ENCODE measurements around the gene C16orf82. TPM values are rescaled to one million over a fixed set of nuclear protein-coding genes. Genes with fewer than 3 reads are reported as not detected.

C16orf82 gene
- total and polyA plus RNA-seq, 4 donors: not detected

DNA sequence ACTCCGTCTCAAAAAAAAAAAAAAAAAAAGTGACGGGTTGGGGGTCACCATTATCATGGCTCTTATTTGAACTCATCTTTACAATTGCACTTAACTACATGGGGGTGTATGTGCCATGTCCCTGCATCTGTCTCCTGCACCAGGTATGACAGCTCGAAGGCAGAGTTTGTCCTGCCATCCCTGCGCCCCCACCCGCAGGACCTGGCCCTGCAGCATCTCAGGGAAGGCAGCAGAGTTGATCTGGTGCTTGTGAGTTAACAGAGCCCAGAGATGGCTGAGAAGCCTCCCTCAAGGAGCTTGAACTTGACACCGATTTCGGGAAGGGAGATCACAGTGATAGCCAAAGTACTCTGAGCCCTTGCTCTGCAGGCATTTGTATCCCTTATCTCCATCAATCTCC lies 44.8 kb downstream of the C16orf82 start:
- Histone ChIP-seq H3K27ac (ENCODE audit: low read depth in 1 of 2, low read length in 2 of 2) (no peak overlapping the region), H3K27me3 (ENCODE audit: control insufficient read depth in 1 of 2, insufficient read depth in 2 of 2, low read length in 1 of 2) (no peaks in the 10 kb centered on the region), H3K4me3 (ENCODE audit: low read length in 2 of 2) (no peak overlapping the region), H3K4me1 (ENCODE audit: control insufficient read depth in 1 of 2, insufficient read depth in 2 of 2, low read length in 2 of 2) (no peaks in the 10 kb centered on the region), H3K9me3 (ENCODE audit: control insufficient read depth, low read length) (no peaks in the 10 kb centered on the region), H3K36me3 (ENCODE audit: control insufficient read depth in 1 of 2, insufficient read depth in 2 of 2, low read length in 1 of 2) (no peaks in the 10 kb centered on the region)
- no peak for ATAC-seq (ENCODE audit: low FRiP score)
- no peak for DNase-seq
- intact Hi-C loops (cut with DNase I): no loop called here
- WGBS, 2 donors: 74 to 91% methylated on average over 6 to 7 of the region's 7 CpGs

DNA sequence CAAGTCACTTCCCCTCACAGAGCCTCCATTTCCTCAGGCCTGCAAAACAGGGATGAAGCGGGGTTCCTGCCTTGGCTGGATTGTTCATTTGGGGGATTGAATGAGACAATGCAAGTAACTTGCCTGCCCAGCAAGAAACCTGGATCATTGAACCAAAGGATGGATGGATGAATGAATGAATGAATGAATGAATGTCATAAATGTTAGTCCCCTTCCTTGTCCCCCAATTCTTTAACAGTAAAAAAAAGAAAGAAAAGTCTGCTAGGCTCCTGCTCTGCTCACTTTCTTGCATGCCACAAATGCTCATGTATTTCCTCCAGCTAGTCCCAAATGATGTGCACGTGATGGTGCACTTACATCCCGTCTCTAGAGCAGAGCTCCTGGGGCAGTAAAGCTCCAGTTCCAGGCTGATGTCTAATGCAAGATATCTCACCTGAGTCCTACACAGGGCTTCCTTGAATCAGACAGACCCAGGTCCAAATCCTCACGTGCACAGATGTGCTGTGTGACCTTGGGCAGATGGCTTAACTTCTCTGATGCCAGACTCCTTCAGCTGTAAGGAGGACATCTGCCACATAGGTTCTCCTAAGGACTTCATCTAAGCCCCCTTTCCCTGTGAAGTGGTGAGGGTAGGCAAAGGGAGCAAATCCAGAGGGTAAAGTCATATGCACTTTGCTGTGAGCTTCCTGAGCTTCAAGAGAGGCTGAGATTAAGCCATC lies 45.5 kb downstream of the C16orf82 start:
- DNase-seq (no peak), ATAC-seq (ENCODE audit: low FRiP score) (no peak)
- no peak overlapping the region for H3K4me3 ChIP-seq (ENCODE audit: low read length in 2 of 2)
- H3K9me3 ChIP-seq (ENCODE audit: control insufficient read depth, low read length): no peaks in the 10 kb centered on the region
- H3K27me3 ChIP-seq (ENCODE audit: control insufficient read depth in 1 of 2, insufficient read depth in 2 of 2, low read length in 1 of 2): no peaks in the 10 kb centered on the region
- no peak overlapping the region for H3K27ac ChIP-seq (ENCODE audit: low read depth in 1 of 2, low read length in 2 of 2)
- intact Hi-C loops (cut with DNase I): no loop called here
- WGBS, 2 donors: 73 to 77% methylated on average over 4 of the region's 4 CpGs
- H3K36me3 ChIP-seq (ENCODE audit: control insufficient read depth in 1 of 2, insufficient read depth in 2 of 2, low read length in 1 of 2): no peaks in the 10 kb centered on the region
- H3K4me1 ChIP-seq (ENCODE audit: control insufficient read depth in 1 of 2, insufficient read depth in 2 of 2, low read length in 2 of 2): no peaks in the 10 kb centered on the region

DNA sequence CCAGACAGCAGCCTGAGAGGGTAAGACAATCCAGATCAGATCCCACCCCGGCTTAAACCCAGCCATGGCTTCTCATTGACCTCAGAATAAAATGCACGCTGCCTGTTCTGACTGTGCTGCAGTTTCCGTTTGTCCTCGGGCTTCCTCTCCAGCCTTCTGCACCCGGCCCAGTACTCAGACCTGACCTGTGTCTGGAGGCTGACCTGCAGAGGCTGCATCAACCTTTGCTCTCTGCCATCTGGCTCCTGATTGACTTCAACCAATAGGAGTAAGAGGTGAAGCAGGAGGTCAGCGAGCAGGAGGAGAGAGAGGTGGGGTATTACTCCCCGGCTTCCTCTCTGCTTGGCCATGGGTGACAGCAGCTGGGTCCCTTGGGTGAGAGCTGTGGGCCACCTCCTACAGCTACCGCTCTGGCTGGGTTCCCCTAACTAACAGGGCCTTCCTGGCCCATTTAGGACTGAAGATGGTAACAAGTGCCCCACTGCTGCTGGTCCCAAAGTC lies 46.7 kb downstream of the C16orf82 start:
- ATAC-seq (ENCODE audit: low FRiP score) (no peak), DNase-seq (no peak)
- Histone ChIP-seq H3K27me3 (ENCODE audit: control insufficient read depth in 1 of 2, insufficient read depth in 2 of 2, low read length in 1 of 2) (no peaks in the 10 kb centered on the region), H3K36me3 (ENCODE audit: control insufficient read depth in 1 of 2, insufficient read depth in 2 of 2, low read length in 1 of 2) (no peaks in the 10 kb centered on the region), H3K4me3 (ENCODE audit: low read length in 2 of 2) (no peak overlapping the region), H3K4me1 (ENCODE audit: control insufficient read depth in 1 of 2, insufficient read depth in 2 of 2, low read length in 2 of 2) (no peaks in the 10 kb centered on the region), H3K9me3 (ENCODE audit: control insufficient read depth, low read length) (no peaks in the 10 kb centered on the region), H3K27ac (ENCODE audit: low read depth in 1 of 2, low read length in 2 of 2) (no peak overlapping the region)
- intact Hi-C loops (cut with DNase I): no loop called here
- WGBS, 2 donors: 52% methylated on average over 8 of the region's 8 CpGs

DNA sequence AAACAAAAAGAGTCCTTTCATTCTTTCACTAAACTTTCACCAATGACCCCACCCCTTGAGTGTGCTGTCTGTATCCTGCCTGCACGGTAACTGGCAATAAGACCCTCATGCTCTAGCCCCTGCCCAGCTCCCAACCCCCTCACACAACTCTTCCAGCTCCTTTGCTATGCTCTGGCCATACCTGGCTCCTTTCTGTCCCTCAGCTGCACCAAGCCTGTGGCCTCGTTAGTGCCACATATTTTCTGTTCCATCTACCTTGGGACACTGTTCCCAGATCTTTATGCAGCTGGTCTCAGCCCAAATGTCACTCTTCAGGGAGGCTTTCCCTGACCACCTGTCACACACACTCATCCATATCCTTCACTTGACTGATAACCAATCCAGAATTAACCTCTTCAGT lies 47.3 kb downstream of the C16orf82 start:
- no peaks in the 10 kb centered on the region for H3K27me3 ChIP-seq (ENCODE audit: control insufficient read depth in 1 of 2, insufficient read depth in 2 of 2, low read length in 1 of 2)
- no peak overlapping the region for H3K27ac ChIP-seq (ENCODE audit: low read depth in 1 of 2, low read length in 2 of 2)
- ATAC-seq (ENCODE audit: low FRiP score) (no peak), DNase-seq (no peak)
- 53 to 67% methylated on average over 2 of the region's 2 CpGs for WGBS, 2 donors
- no peak overlapping the region for H3K4me3 ChIP-seq (ENCODE audit: low read length in 2 of 2)
- no peaks in the 10 kb centered on the region for H3K36me3 ChIP-seq (ENCODE audit: control insufficient read depth in 1 of 2, insufficient read depth in 2 of 2, low read length in 1 of 2)
- H3K9me3 ChIP-seq (ENCODE audit: control insufficient read depth, low read length): no peaks in the 10 kb centered on the region
- no peaks in the 10 kb centered on the region for H3K4me1 ChIP-seq (ENCODE audit: control insufficient read depth in 1 of 2, insufficient read depth in 2 of 2, low read length in 2 of 2)
- intact Hi-C loops (cut with DNase I): no loop called here

DNA sequence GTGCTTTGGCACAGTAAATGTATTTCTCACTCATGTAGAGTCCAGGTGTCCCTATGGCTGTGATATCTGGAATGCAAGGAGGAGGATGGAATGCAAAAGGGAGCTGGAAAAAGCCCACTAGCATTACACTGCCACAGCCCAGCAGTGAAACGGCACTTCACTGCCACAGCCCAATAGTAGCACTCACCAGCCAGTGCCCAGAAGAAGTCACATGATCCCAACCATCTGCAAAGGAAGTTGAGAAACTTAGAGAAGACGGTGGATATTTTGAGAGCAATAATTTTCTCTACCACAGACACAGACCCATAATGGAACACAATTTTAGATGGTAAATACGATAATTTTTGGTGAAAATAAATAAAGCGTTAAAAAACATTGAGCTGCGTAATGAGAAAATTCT lies 51.8 kb downstream of the C16orf82 start:
- 59 to 63% methylated on average over 5 of the region's 5 CpGs for WGBS, 2 donors
- no peak for ATAC-seq (ENCODE audit: low FRiP score)
- Histone ChIP-seq H3K36me3 (ENCODE audit: control insufficient read depth in 1 of 2, insufficient read depth in 2 of 2, low read length in 1 of 2) (no peaks in the 10 kb centered on the region), H3K9me3 (ENCODE audit: control insufficient read depth, low read length) (peaks cover 3% of the 10 kb centered on the region), H3K4me1 (ENCODE audit: control insufficient read depth in 1 of 2, insufficient read depth in 2 of 2, low read length in 2 of 2) (no peaks in the 10 kb centered on the region), H3K27ac (ENCODE audit: low read depth in 1 of 2, low read length in 2 of 2) (no peak overlapping the region), H3K27me3 (ENCODE audit: control insufficient read depth in 1 of 2, insufficient read depth in 2 of 2, low read length in 1 of 2) (no peaks in the 10 kb centered on the region), H3K4me3 (ENCODE audit: low read length in 2 of 2) (no peak overlapping the region)
- no peak for DNase-seq
- intact Hi-C loops (cut with DNase I): no loop called here

Other genes starting within 250 kb of the C16orf82 start
- 1 to 10 TPM; 4.3 to 5.6 TPM for gene KDM8, start 136.6 kb downstream of the C16orf82 start, total RNA-seq
- 1 to 10 TPM; 7.0 to 7.4 TPM for gene KDM8, start 136.6 kb downstream of the C16orf82 start, polyA plus RNA-seq
- gene NSMCE1, start 201.8 kb downstream of the C16orf82 start, total RNA-seq: 10 to 100 TPM; 34.6 to 39.1 TPM
- 10 to 100 TPM; 71.0 to 74.2 TPM for gene NSMCE1, start 201.8 kb downstream of the C16orf82 start, polyA plus RNA-seq
- 100 to 1,000 TPM in 1 of 2 donors, 10 to 100 TPM in 1; 91.7 to 138 TPM for gene IL4R, start 247.0 kb downstream of the C16orf82 start, total RNA-seq
- gene IL4R, start 247.0 kb downstream of the C16orf82 start, polyA plus RNA-seq: 10 to 100 TPM in 1 of 2 donors, 1 to 10 TPM in 1; 7.5 to 50.7 TPM

Data from aorta (tissue), 5 donors.